ENCODE data around the gene LTBP1. TPM values are rescaled to one million over a fixed set of nuclear protein-coding genes. Genes with fewer than 3 reads are reported as not detected.
"Not testable (repeated sequence)": the region's sequence is repeated elsewhere in the genome, so short reads cannot be mapped to it uniquely, and the experiment has no call there.

The LTBP1 gene
- total and polyA plus RNA-seq, 12 donors: 6.2 to 47.2 (median 15.5) TPM

- TF ChIP-seq CTCF (IDR thresholded peaks at IDR 0.05): no peak
- no peak for TF ChIP-seq POLR2A (IDR thresholded peaks at IDR 0.05)
- H3K9me3 ChIP-seq (replicated peaks in 1 of 3): no peaks in the 10 kb centered on the region
- no peak overlapping the region for H3K4me3 ChIP-seq
- H3K27me3 ChIP-seq: no peaks in the 10 kb centered on the region
- H3K36me3 ChIP-seq (replicated peaks in 1 of 2): no peaks in the 10 kb centered on the region
- no peak overlapping the region for H3K27ac ChIP-seq
- no peaks in the 10 kb centered on the region for H3K4me1 ChIP-seq (replicated peaks in 1 of 2)
- WGBS, 4 donors: 62 to 77% (median 74%) methylated on average over 4 of the region's 4 CpGs
- intact Hi-C loops (cut with DNase I): no loop called here
- no peak for DNase-seq
Measured at GRCh38 chr2:33168922-33169321, 222.2 kb downstream of the LTBP1 start.

- H3K4me1 ChIP-seq (replicated peaks in 1 of 2); H3K4me3 ChIP-seq; H3K36me3 ChIP-seq (replicated peaks in 1 of 2); DNase-seq; intact Hi-C loops (cut with DNase I); H3K27me3 ChIP-seq; H3K9me3 ChIP-seq (replicated peaks in 1 of 3); H3K27ac ChIP-seq: not testable (repeated sequence)
- WGBS, 4 donors: 80 to 100% (median 90%) methylated on average over 1 to 11 of the region's 16 CpGs
Measured at GRCh38 chr2:33170251-33170650, 223.5 kb downstream of the LTBP1 start.

- Histone ChIP-seq H3K27me3 (no peaks in the 10 kb centered on the region), H3K9me3 (replicated peaks in 1 of 3) (no peaks in the 10 kb centered on the region), H3K36me3 (replicated peaks in 1 of 2) (no peaks in the 10 kb centered on the region), H3K4me1 (replicated peaks in 1 of 2) (no peaks in the 10 kb centered on the region), H3K27ac (no peak overlapping the region), H3K4me3 (no peak overlapping the region)
- intact Hi-C loops (cut with DNase I): no loop called here
- WGBS, 4 donors: 0 to 85% (median 45%) methylated on average over 1 of the region's 1 CpG
- TF ChIP-seq CTCF (IDR thresholded peaks at IDR 0.05): no peak
- TF ChIP-seq POLR2A (IDR thresholded peaks at IDR 0.05): no peak
- no peak for DNase-seq
Measured at GRCh38 chr2:33177627-33178026, 230.9 kb downstream of the LTBP1 start.

- Histone ChIP-seq H3K27me3 (no peaks in the 10 kb centered on the region), H3K4me3 (no peak overlapping the region), H3K36me3 (replicated peaks in 1 of 2) (no peaks in the 10 kb centered on the region), H3K9me3 (replicated peaks in 1 of 3) (no peaks in the 10 kb centered on the region), H3K4me1 (replicated peaks in 1 of 2) (no peaks in the 10 kb centered on the region), H3K27ac (no peak overlapping the region)
- TF ChIP-seq CTCF (IDR thresholded peaks at IDR 0.05): no peak
- no peak for TF ChIP-seq POLR2A (IDR thresholded peaks at IDR 0.05)
- no peak for DNase-seq
- intact Hi-C loops (cut with DNase I): no loop called here
- 90 to 92% (median 91%) methylated on average over 5 of the region's 5 CpGs for WGBS, 4 donors
Measured at GRCh38 chr2:33178209-33178608, 231.5 kb downstream of the LTBP1 start.

GRCh38 chr2:33180915-33181314 lies 234.2 kb downstream of the LTBP1 start:
- WGBS, 4 donors: 72 to 88% (median 82%) methylated on average over 5 of the region's 5 CpGs
- DNase-seq: no peak
- Histone ChIP-seq H3K27ac (no peak overlapping the region), H3K9me3 (replicated peaks in 1 of 3) (no peaks in the 10 kb centered on the region), H3K4me3 (no peak overlapping the region), H3K27me3 (no peaks in the 10 kb centered on the region), H3K4me1 (replicated peaks in 1 of 2) (no peaks in the 10 kb centered on the region), H3K36me3 (replicated peaks in 1 of 2) (no peaks in the 10 kb centered on the region)
- intact Hi-C loops (cut with DNase I): no loop called here
- TF ChIP-seq CTCF (IDR thresholded peaks at IDR 0.05) (no peak), POLR2A (IDR thresholded peaks at IDR 0.05) (no peak)

All from adrenal gland (tissue), 12 donors.